ENCODE data around the gene SYP. TPM values are rescaled to one million over a fixed set of nuclear protein-coding genes. Genes with fewer than 3 reads are reported as not detected.

The SYP gene
- total and polyA plus RNA-seq, 9 of the 15 experiments (the other 6 are each of a cell fraction or from before 2014, with no cell fraction given), result 0.48 to 5.1 (median 2.6) TPM

- TF ChIP-seq NR4A1 (CRISPR knock-in tag; IDR thresholded peaks at IDR 0.05), result no peak
- 0 out of 2 replicates have a peak, but pooled peaks have one; percentile 25 for TF ChIP-seq NR4A1 (tag; IDR thresholded peaks at IDR 0.05)
- TF ChIP-seq HNRNPH1 (optimal IDR thresholded peaks at IDR 0.05; ENCODE audit: low read depth, low read length), result no peak
- TF ChIP-seq BRF2 (IDR thresholded peaks at IDR 0.05; ENCODE audit: borderline replicate concordance, insufficient read depth, insufficient read length), result no peak
- TF ChIP-seq GTF3C2 (IDR thresholded peaks at IDR 0.05; ENCODE audit: borderline replicate concordance, extremely low read depth, insufficient read length), result no peak
- TF ChIP-seq ETV5 (CRISPR knock-in tag; IDR thresholded peaks at IDR 0.05; ENCODE audit: low read depth), result peak; percentile 96
- no peak for TF ChIP-seq PHB (CRISPR knock-in tag; IDR thresholded peaks at IDR 0.05)
- TF ChIP-seq GMEB1 (CRISPR knock-in tag; IDR thresholded peaks at IDR 0.05), result no peak
- TF ChIP-seq RBBP5 (IDR thresholded peaks at IDR 0.05; ENCODE audit: borderline replicate concordance, insufficient read depth, low read length, poor library complexity, severe bottlenecking), result no peak
- TF ChIP-seq CUX1 (CRISPR knock-in tag; IDR thresholded peaks at IDR 0.05), result no peak
- TF ChIP-seq ZNF280A (IDR thresholded peaks at IDR 0.05; ENCODE audit: low read depth, partially characterized antibody), result no peak
- TF ChIP-seq FOXJ3 (CRISPR knock-in tag; IDR thresholded peaks at IDR 0.05), result no peak
Measured at GRCh38 chrX:49166914-49167739, 32.9 kb downstream of the SYP start (continued).
